Fibroblast of skin of right quadriceps (primary cell): ENCODE results near the gene HLA-DRB1.
"Not testable (repeated sequence)": the region's sequence is repeated elsewhere in the genome, so short reads cannot be mapped to it uniquely, and the experiment has no call there.

ENCODE experiments used
- DNase-seq: peaks from one replicate; pipeline ENCODE4 v3.0.0-alpha.2; 2013

The HLA-DRB1 gene

DNA sequence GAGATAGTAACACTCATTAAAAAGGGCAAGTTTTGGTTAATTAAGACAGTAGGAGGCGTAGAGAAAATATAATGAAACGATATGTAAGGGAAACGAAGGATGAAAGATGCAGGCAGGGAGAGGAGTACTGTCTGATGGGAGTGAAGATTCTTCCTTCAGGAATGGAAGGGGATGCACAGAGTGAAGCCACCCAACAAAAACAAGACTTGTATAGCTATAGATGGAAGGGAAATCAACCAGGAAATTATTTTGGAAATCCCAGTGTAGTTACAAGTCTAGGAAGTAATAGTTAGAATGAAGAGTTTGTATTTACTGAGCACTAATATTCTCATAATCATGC, 19.7 kb upstream of the HLA-DRB1 start:
- DNase-seq: no peak

DNA sequence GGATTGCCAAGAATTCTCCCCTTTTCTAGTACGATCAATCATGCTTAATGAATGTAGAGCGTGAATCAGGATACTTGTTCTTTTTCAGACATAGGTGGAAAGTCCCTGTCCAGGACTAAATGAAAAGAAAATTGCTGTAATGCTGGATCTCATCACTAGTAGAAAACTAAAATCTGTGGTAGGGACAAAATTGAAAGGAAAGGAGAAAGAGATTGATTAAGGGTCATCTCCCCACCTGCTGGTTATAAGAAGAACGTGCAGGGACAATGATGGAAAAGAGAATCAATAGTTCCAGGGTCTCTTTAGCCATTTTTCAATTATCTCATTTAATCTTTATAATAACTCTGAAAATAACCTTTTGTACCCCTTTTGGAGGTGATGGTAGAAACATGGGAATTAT, 18.7 kb upstream of the HLA-DRB1 start:
- DNase-seq: no peak

DNA sequence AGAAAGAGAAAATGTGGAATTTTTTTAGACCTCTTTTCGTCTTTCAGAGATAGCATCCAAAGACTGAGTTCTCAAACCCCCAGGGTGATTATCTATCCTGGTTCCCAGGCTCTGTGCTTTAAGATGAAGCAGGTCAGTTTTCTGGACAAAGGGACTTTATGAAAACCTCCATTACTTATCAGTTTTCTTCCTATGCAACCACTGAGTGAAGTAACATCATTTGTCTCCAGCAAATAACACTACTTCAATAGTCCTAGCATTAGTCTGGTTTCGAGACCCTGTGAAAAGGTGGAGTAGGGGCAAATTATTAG, 18.3 kb upstream of the HLA-DRB1 start:
- DNase-seq: no peak

- DNase-seq: no peak
Measured at GRCh38 chr6:32607263-32607987, 17.8 kb upstream of the HLA-DRB1 start.

DNA sequence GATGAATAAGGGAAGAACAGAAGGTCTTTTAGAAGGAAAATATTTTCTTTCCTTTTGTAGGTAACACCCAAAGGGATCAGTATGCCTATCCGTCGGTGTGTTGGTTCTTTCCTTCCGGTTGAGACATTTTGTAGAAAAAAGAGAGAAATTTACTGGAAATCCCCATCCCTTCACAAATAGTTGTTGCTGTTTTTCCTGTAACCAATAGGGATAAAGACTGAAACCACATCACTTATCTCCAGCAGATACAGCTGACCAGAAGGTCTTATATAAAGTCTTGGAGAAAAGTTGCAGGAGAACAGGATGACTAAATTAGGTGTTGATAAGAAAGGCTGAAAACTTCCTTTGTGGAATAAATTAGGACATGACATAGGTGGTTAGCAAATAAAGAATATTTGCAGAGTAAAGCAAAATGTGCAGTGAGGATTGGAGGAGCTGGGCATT, 14.8 kb upstream of the HLA-DRB1 start:
- DNase-seq: no peak

- no peak for DNase-seq
Measured at GRCh38 chr6:32603888-32604287, 14.2 kb upstream of the HLA-DRB1 start.

- DNase-seq: no peak
Measured at GRCh38 chr6:32603222-32603621, 13.6 kb upstream of the HLA-DRB1 start.

- DNase-seq: no peak
Measured at GRCh38 chr6:32602383-32602782, 12.7 kb upstream of the HLA-DRB1 start.

DNA sequence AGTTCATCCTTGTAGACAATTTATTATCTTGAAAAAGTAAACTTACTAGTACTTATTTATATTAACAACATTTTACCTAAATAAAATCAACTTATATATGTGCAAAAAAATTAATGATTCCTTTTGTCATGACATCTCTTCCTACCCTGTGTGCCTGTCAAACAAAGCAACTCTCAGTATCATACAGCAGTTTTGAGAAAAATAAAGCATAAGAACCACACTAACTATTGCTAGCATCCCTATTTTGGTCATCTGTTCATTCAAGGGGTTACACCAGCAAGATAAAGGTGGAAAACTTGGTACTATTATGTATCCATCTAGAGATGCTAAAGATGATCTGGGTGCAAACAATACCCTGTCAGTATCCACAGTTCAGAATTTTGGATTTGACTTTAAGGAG, 7.4 kb upstream of the HLA-DRB1 start:
- no peak for DNase-seq

DNA sequence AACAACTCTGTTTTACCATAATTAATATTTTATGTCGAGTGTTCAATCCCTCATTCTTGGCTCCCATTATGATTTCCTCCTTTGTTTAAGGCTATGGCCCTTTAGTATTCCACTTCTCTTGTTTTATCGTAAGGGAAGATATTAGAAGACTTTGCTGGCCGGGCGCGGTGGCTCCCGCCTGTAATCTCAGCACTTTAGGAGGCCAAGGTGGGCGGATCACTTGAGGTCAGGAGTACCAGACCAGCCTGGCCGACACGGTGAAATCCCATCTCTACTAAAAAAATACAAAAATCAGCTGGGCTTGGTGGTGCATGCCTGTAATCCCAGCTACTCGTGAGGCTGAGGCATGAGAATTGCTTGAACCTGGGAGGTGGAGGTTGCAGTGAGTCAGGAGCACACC, 1.1 kb upstream of the HLA-DRB1 start:
- DNase-seq: not testable (repeated sequence)

DNA sequence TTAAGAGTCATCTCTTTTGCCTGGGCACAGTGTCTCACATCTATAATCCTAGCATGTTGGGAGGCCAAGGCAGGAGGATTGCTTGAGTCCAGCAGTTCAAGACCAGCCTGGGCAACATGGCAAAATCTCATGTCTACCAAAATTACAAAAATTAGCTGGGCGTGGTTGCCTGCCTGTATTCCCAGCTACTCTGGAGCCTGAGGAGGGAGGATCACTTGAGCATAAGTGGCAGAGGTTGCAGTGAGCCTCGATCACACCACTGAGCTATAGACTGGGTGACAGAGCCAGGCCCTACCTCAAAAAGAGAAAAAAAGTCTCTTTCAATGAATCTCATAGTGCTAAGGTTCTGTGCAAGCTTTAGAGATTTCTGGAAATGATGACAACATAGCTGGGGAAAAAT, 1.5 kb downstream of the HLA-DRB1 start:
- no peak for DNase-seq

DNA sequence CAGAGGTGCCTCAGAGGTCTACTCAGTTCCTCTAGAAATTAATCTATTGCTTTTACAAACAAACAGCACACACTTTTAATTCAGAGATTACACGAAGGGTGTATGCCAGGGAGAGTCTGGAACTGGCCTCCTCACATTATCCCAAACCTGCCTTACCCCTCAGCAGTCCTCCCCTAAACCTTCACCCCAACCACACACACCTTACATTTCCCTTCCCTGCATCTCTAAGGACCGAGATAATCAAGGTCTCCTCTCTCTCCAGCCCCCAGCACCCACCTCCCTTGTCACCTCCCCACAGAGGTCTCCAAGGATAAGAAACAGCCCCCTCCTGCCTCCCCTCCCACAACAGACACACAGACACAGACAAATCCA, 6.1 kb downstream of the HLA-DRB1 start:
- DNase-seq: no peak

GRCh38 chr6:32581315-32582095, 8.1 kb downstream of the HLA-DRB1 start:
- no peak for DNase-seq

DNA sequence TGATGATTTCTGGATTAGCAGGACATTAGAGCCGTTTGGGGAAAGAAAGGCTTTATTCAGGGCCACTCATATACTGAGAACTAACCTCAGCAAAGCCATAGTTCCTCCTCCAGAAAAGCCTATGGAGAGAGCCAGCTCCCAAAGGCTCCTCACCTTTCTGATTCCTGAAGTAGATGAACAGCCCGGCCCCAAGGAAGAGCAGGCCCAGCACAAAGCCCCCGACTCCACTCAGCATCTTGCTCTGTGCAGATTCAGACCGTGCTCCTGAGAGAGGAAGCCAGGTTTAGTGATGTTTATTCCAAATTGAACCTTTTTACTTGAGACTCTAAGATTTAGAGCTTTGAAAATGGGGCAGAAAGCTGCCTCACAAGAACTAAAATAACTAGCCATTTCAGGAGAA, 9.1 kb downstream of the HLA-DRB1 start:
- DNase-seq: no peak

DNA sequence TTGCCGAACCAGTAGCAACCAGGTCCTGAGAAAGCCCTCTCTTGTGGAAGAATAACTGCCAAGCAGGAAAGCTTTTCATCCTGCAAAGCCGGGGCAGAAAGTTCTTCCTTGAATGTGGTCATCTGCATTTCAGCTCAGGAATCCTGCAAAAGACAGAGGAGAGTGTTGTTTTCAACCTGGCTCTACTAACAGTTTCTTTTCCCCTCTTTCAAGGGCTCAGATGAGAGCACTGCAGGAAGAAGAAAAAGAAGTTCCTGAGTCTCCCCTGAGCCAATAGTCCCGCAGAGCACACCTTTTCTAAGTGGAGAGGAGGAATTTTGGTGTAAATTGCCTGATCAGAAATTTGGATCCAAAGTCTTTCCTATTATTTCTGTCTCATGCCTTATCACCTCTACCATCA, 10.7 kb downstream of the HLA-DRB1 start:
- DNase-seq: no peak

- DNase-seq: not testable (repeated sequence)
Measured at GRCh38 chr6:32577493-32577892, 12.2 kb downstream of the HLA-DRB1 start.

DNA sequence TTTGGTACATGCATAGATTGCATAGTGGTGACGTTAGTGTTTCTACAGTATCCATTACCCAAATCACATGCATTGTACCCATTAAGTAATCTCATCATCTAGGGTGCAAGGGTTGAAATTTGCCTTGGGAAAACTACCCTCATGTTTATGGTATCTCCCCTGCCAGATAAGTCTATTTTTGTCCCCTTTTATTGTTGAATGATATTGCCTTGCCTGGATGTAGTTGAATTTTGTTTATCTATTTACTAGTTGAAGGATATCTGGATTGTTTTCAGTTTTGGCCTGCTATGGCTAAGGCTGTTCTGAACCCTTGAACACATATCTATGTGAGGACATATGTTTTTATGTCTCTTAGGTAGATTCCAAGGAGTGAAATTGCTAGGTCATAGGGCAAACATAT, 13.4 kb downstream of the HLA-DRB1 start:
- DNase-seq: no peak

DNA sequence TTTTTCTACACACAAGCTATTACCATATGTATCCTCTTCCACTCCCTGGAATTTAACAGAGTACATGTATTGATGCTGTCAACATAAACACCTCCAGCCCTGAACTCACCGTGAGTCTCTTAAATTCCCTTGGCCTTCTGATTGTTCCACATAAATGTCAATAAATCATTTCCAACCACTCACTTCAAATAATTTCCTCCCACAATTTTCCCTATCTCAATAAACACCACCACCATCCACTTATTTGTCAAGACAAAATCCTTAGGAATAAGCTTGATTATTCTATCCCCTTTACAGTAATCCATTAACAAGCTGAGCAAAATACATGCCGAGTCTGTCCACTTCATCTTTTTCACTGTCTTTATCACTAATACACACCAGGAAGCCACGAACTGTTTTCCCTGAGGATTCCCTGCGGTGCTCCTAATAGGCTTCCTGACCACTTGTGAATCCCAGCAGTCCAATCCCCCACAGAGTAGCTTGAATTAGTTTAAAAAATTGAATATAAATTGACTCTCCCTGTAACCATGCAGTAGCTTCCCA, 19.2 kb downstream of the HLA-DRB1 start:
- no peak for DNase-seq

- no peak for DNase-seq
Measured at GRCh38 chr6:32568561-32568960, 21.1 kb downstream of the HLA-DRB1 start.

- no peak for DNase-seq
Measured at GRCh38 chr6:32566957-32567356, 22.7 kb downstream of the HLA-DRB1 start.

- DNase-seq: no peak
Measured at GRCh38 chr6:32565511-32565910, 24.1 kb downstream of the HLA-DRB1 start.

DNA sequence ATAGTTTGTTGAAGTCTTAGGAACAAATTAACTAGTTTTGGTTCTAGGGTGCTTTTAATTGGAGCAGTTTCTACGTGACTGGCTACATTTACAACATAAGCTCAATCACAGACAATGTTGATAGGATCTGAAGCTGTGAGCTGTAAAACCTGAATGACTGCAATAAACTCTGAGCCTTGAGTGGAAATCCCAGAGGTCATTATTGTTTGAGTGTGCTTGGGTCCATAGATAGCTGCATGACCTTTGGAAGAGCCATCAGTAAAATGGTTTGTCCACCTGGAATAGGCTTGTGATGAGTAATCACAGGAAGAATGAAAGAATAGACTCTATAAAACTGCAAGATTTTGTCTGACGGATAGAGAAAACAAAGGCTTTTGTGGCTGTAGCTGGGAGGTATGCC, 26.7 kb downstream of the HLA-DRB1 start:
- DNase-seq: no peak

- no peak for DNase-seq
Measured at GRCh38 chr6:32559747-32560146, 29.9 kb downstream of the HLA-DRB1 start.

- no peak for DNase-seq
Measured at GRCh38 chr6:32558426-32559057, 31.1 kb downstream of the HLA-DRB1 start.
